GM23338 (cell line): ENCODE data around the gene SLC12A3. TPM values are rescaled to one million over a fixed set of nuclear protein-coding genes. Genes with fewer than 3 reads are reported as not detected.

Source experiments
- ATAC-seq: fragments of 200-7000 bp; cut with Tn5 transposase; 3 replicates; pipeline ENCODE4 v1.9.1; 2020
- DNase-seq: peaks from one replicate; pipeline ENCODE4 v3.0.0-alpha.2; 2015; ENCODE audit warnings: low spot score
- H2AFZ ChIP-seq: fragments of 200-600 bp; sonication (generic); 2 replicates; pipeline ENCODE4 v1.8.0; 2016; ENCODE audit warnings: antibody characterized with exemption, mild to moderate bottlenecking, moderate library complexity
- H3F3A ChIP-seq: fragments of 200-600 bp; sonication (generic); replicated peaks from 2 replicates; pipeline ENCODE4 v1.8.0; 2017; ENCODE audit warnings: antibody characterized with exemption, mixed run types, low read depth
- H3K27ac ChIP-seq: fragments of 200-600 bp; sonication (generic); 2 replicates; pipeline ENCODE4 v1.6.1; 2016; ENCODE audit warnings: low read depth
- H3K27me3 ChIP-seq: fragments of 200-600 bp; sonication (generic); 2 replicates; pipeline ENCODE4 v1.8.0; 2016; ENCODE audit warnings: mild to moderate bottlenecking, mixed run types, moderate library complexity; ENCODE audit not compliant: insufficient read depth
- H3K36me3 ChIP-seq: fragments of 200-600 bp; sonication (generic); 2 replicates; pipeline ENCODE4 v1.8.0; 2016; ENCODE audit warnings: mild to moderate bottlenecking; ENCODE audit not compliant: insufficient read depth
- H3K4me1 ChIP-seq: fragments of 200-600 bp; sonication (generic); 2 replicates; pipeline ENCODE4 v1.8.0; 2016; ENCODE audit warnings: mild to moderate bottlenecking, moderate library complexity; ENCODE audit not compliant: insufficient read depth
- H3K4me2 ChIP-seq: fragments of 200-600 bp; sonication (generic); 2 replicates; pipeline ENCODE4 v1.7.1; 2017; ENCODE audit warnings: mixed run types
- H3K4me3 ChIP-seq: fragments of 200-600 bp; sonication (generic); 2 replicates; pipeline ENCODE4 v1.6.1; 2016; ENCODE audit warnings: mixed run types
- H3K79me2 ChIP-seq: fragments of 200-600 bp; sonication (generic); replicated peaks from 2 replicates; pipeline ENCODE4 v1.8.0; 2017; ENCODE audit warnings: mild to moderate bottlenecking; ENCODE audit not compliant: insufficient read depth
- H3K9me2 ChIP-seq: fragments of 200-600 bp; sonication (generic); 2 replicates; pipeline ENCODE4 v1.8.0; 2017; ENCODE audit not compliant: insufficient read depth
- H4K20me1 ChIP-seq: fragments of 200-600 bp; sonication (generic); replicated peaks from 2 replicates; pipeline ENCODE4 v1.8.0; 2017; ENCODE audit warnings: mild to moderate bottlenecking; ENCODE audit not compliant: insufficient read depth
- H3K27ac Mint-ChIP-seq: 2 replicates; pipeline ENCODE4 v1.8.0; 2020; ENCODE audit warnings: inconsistent platforms, mild to moderate bottlenecking, moderate library complexity, mixed read lengths
- H3K27me3 Mint-ChIP-seq: 3 replicates; pipeline ENCODE4 v1.8.0; 2022; ENCODE audit warnings: low read depth, mild to moderate bottlenecking, moderate library complexity, mixed read lengths, inconsistent platforms; ENCODE audit not compliant: insufficient read depth, poor library complexity
- H3K36me3 Mint-ChIP-seq: 3 replicates; pipeline ENCODE4 v1.8.0; 2021; ENCODE audit warnings: low read depth, mild to moderate bottlenecking, inconsistent platforms, moderate library complexity, mixed read lengths
- H3K4me1 Mint-ChIP-seq: 3 replicates; pipeline ENCODE4 v1.8.0; 2020; ENCODE audit warnings: mild to moderate bottlenecking, inconsistent platforms, mixed read lengths
- H3K4me3 Mint-ChIP-seq: 3 replicates; pipeline ENCODE4 v1.8.0; 2021; ENCODE audit warnings: moderate library complexity, mild to moderate bottlenecking, inconsistent platforms, mixed read lengths
- H3K9me3 Mint-ChIP-seq: 3 replicates; pipeline ENCODE4 v1.8.0; 2020; ENCODE audit warnings: moderate library complexity, mild to moderate bottlenecking, inconsistent platforms, mixed read lengths
- EZH2 ChIP-seq: fragments of 200-600 bp; sonication (generic); IDR thresholded peaks from one replicate; pipeline ENCODE4 v1.8.0; 2017; ENCODE audit warnings: antibody characterized with exemption, mild to moderate bottlenecking, low read depth; ENCODE audit not compliant: unreplicated experiment
- EZH2phosphoT487 ChIP-seq: fragments of 200-600 bp; sonication (generic); IDR thresholded peaks from one replicate; pipeline ENCODE4 v1.8.1; 2018; ENCODE audit warnings: antibody characterized with exemption; ENCODE audit not compliant: unreplicated experiment
- JUNB ChIP-seq: IDR thresholded peaks from one replicate; pipeline ENCODE4 v1.6.1; 2016; ENCODE audit warnings: antibody characterized with exemption; ENCODE audit not compliant: unreplicated experiment
- NANOG ChIP-seq: IDR thresholded peaks from 2 replicates; pipeline ENCODE4 v1.6.1; 2016; ENCODE audit warnings: antibody characterized with exemption, borderline replicate concordance
- POLR2AphosphoS5 ChIP-seq: IDR thresholded peaks from 2 replicates; pipeline ENCODE4 v1.6.1; 2016; ENCODE audit warnings: antibody characterized with exemption, low read depth
- ZNF462 ChIP-seq: fragments of 250-450 bp; sonication (Bioruptor Pico); IDR thresholded peaks from 2 replicates; pipeline ENCODE4 v1.5.0; 2020; ENCODE audit warnings: mild to moderate bottlenecking, moderate library complexity
- polyA plus RNA-seq: library from polyadenylated mRNA; unstranded; fragments of >200 nt; fragmentation: Nextera tagmentation; extraction: Ambion mirVana; gene quantifications from 2 replicates; pipeline ENCODE4 v1.2.1, GENCODE V29; 2016
- total RNA-seq: library from RNA; depleted of rRNA; stranded (reverse); fragments of >200 nt; shearing (Covaris generic); gene quantifications from 2 replicates; pipeline ENCODE4 v1.2.3, GENCODE V29; 2014
- TF ChIP-seq, protein P1 (sequence below), 2 experiments: fragments of 200-600 bp in 1 of 2; sonication (generic) in 1 of 2; conservative IDR thresholded peaks; 2 replicates each; pipeline versions ENCODE4 v1.5.1 to v1.6.1; 2016 to 2017; ENCODE audit warnings: antibody characterized with exemption in 2 of 2, low read depth in 2 of 2, mild to moderate bottlenecking in 2 of 2, moderate library complexity in 1 of 2
- TF ChIP-seq, protein P2 (sequence below): IDR thresholded peaks from 2 replicates; pipeline ENCODE4 v1.6.1; 2016; ENCODE audit warnings: antibody characterized with exemption

The SLC12A3 gene
- total and polyA plus RNA-seq, 2 experiments from 2014 or later, result not detected

GRCh38 chr16:56852968-56853367, 12.0 kb upstream of the SLC12A3 start:
- H3K79me2 ChIP-seq, result no peaks in the 10 kb centered on the region
- Mint-ChIP-seq H3K27me3 (peaks cover 17% of the 10 kb centered on the region), H3K4me3 (no peak overlapping the region), H3K36me3 (0 out of 3 replicates have a peak, but pooled peaks cover 4% of the 10 kb centered on the region), H3K9me3 (peaks cover 13% of the 10 kb centered on the region; the same call in 2 of the 3 replicates), H3K27ac (no peak overlapping the region), H3K4me1 (peaks cover 36% of the 10 kb centered on the region)
- H4K20me1 ChIP-seq, result no peaks in the 10 kb centered on the region; the same call in 1 of the 2 replicates
- no peak for DNase-seq
- H3K9me2 ChIP-seq, result no peaks in the 10 kb centered on the region
- H3K27me3 ChIP-seq, result no peaks in the 10 kb centered on the region
- H3K4me2 ChIP-seq, result no peak overlapping the region
- ATAC-seq, result no peak
- TF ChIP-seq, protein P1, sequence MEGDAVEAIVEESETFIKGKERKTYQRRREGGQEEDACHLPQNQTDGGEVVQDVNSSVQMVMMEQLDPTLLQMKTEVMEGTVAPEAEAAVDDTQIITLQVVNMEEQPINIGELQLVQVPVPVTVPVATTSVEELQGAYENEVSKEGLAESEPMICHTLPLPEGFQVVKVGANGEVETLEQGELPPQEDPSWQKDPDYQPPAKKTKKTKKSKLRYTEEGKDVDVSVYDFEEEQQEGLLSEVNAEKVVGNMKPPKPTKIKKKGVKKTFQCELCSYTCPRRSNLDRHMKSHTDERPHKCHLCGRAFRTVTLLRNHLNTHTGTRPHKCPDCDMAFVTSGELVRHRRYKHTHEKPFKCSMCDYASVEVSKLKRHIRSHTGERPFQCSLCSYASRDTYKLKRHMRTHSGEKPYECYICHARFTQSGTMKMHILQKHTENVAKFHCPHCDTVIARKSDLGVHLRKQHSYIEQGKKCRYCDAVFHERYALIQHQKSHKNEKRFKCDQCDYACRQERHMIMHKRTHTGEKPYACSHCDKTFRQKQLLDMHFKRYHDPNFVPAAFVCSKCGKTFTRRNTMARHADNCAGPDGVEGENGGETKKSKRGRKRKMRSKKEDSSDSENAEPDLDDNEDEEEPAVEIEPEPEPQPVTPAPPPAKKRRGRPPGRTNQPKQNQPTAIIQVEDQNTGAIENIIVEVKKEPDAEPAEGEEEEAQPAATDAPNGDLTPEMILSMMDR (conservative IDR thresholded peaks at IDR 0.05; ENCODE audit: low read depth in 2 of 2), result no peak
- TF ChIP-seq POLR2AphosphoS5, result no peak
- TF ChIP-seq, protein P2, sequence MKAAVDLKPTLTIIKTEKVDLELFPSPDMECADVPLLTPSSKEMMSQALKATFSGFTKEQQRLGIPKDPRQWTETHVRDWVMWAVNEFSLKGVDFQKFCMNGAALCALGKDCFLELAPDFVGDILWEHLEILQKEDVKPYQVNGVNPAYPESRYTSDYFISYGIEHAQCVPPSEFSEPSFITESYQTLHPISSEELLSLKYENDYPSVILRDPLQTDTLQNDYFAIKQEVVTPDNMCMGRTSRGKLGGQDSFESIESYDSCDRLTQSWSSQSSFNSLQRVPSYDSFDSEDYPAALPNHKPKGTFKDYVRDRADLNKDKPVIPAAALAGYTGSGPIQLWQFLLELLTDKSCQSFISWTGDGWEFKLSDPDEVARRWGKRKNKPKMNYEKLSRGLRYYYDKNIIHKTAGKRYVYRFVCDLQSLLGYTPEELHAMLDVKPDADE, result no peak
- TF ChIP-seq NANOG, result no peak
- TF ChIP-seq ZNF462 (CRISPR knock-in tag), result no peak
- no peak for TF ChIP-seq EZH2phosphoT487
- TF ChIP-seq EZH2, result no peak
- TF ChIP-seq JUNB, result no peak
- H3K36me3 ChIP-seq, result no peaks in the 10 kb centered on the region
- H2AFZ ChIP-seq, result no peak overlapping the region
- H3F3A ChIP-seq, result no peaks in the 10 kb centered on the region
- no peak overlapping the region for H3K4me3 ChIP-seq
- no peak overlapping the region for H3K27ac ChIP-seq
- peaks cover 17% of the 10 kb centered on the region for H3K4me1 ChIP-seq
